Liver (tissue), 3 donors: Measurements from ENCODE around the gene CRISPLD2.

ENCODE experiments used
- FOXA1 ChIP-seq: IDR thresholded peaks from 2 replicates; pipeline ENCODE4 v1.6.1; 2016; ENCODE audit warnings: antibody characterized with exemption
- HNF4G ChIP-seq: IDR thresholded peaks from 2 replicates; pipeline ENCODE4 v1.6.1; 2016; ENCODE audit warnings: antibody characterized with exemption
- RAD21 ChIP-seq, 2 donors: IDR thresholded peaks; 2 replicates each; pipeline ENCODE4 v1.6.1; 2016; ENCODE audit warnings: antibody characterized with exemption in 2 of 2, mild to moderate bottlenecking in 2 of 2
- SP1 ChIP-seq: IDR thresholded peaks from 2 replicates; pipeline ENCODE4 v1.6.1; 2018; ENCODE audit warnings: antibody characterized with exemption, mild to moderate bottlenecking
- TAF1 ChIP-seq: conservative IDR thresholded peaks from 2 replicates; pipeline ENCODE4 v1.6.1; 2016; ENCODE audit warnings: antibody characterized with exemption, mild to moderate bottlenecking
- TF ChIP-seq, protein P1 (sequence below): fragments of 150-350 bp; IDR thresholded peaks from 2 replicates; pipeline ENCODE4 v1.5.1; 2017; ENCODE audit warnings: improper control_type of control experiment, low read depth, low read length; ENCODE audit not compliant: missing input control
- TF ChIP-seq, protein P2 (sequence below): IDR thresholded peaks from 2 replicates; pipeline ENCODE4 v1.6.1; 2016; ENCODE audit warnings: antibody characterized with exemption, mild to moderate bottlenecking
- TF ChIP-seq, protein P3 (sequence below): IDR thresholded peaks from 2 replicates; pipeline ENCODE4 v1.6.1; 2016; ENCODE audit warnings: antibody characterized with exemption
- donor health status: healthy.
- donor health status: healthy.

DNA sequence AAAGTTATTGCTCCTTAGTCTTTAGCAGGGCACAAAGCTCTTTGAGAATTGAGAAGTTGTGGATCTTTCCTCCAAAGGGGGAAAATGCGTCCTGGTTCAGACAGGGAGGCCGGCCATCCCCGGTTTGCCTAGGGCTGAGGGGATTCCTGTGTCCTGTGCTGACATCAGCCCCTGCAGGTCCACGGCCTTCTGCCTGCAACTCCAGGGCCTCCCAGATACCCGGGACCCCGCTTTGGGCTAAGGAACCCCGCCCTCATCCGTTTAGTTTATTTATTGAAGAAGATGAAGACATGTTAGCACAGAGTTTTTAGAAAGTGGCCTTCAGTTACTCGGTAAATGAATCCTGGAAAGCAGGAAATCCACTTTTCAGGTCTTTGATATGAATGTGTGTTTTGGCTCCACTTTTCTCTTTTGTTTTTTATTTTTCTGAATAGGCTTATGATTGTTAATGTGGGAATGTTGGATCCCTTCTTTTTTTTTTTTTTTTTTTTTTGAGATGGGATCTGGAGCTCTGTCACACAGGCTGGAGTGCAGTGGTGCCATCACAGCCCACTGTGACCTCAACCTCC lies 65.6 kb downstream of the CRISPLD2 start:
- TF ChIP-seq, protein P1, sequence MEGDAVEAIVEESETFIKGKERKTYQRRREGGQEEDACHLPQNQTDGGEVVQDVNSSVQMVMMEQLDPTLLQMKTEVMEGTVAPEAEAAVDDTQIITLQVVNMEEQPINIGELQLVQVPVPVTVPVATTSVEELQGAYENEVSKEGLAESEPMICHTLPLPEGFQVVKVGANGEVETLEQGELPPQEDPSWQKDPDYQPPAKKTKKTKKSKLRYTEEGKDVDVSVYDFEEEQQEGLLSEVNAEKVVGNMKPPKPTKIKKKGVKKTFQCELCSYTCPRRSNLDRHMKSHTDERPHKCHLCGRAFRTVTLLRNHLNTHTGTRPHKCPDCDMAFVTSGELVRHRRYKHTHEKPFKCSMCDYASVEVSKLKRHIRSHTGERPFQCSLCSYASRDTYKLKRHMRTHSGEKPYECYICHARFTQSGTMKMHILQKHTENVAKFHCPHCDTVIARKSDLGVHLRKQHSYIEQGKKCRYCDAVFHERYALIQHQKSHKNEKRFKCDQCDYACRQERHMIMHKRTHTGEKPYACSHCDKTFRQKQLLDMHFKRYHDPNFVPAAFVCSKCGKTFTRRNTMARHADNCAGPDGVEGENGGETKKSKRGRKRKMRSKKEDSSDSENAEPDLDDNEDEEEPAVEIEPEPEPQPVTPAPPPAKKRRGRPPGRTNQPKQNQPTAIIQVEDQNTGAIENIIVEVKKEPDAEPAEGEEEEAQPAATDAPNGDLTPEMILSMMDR = no peak
- TF ChIP-seq TAF1 (no peak), HNF4G (no peak), RAD21 (IDR thresholded peaks at IDR 0.05) (no peak), FOXA1 (no peak), SP1 (no peak)
- TF ChIP-seq, protein P2, sequence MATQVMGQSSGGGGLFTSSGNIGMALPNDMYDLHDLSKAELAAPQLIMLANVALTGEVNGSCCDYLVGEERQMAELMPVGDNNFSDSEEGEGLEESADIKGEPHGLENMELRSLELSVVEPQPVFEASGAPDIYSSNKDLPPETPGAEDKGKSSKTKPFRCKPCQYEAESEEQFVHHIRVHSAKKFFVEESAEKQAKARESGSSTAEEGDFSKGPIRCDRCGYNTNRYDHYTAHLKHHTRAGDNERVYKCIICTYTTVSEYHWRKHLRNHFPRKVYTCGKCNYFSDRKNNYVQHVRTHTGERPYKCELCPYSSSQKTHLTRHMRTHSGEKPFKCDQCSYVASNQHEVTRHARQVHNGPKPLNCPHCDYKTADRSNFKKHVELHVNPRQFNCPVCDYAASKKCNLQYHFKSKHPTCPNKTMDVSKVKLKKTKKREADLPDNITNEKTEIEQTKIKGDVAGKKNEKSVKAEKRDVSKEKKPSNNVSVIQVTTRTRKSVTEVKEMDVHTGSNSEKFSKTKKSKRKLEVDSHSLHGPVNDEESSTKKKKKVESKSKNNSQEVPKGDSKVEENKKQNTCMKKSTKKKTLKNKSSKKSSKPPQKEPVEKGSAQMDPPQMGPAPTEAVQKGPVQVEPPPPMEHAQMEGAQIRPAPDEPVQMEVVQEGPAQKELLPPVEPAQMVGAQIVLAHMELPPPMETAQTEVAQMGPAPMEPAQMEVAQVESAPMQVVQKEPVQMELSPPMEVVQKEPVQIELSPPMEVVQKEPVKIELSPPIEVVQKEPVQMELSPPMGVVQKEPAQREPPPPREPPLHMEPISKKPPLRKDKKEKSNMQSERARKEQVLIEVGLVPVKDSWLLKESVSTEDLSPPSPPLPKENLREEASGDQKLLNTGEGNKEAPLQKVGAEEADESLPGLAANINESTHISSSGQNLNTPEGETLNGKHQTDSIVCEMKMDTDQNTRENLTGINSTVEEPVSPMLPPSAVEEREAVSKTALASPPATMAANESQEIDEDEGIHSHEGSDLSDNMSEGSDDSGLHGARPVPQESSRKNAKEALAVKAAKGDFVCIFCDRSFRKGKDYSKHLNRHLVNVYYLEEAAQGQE = no peak
- TF ChIP-seq, protein P3, sequence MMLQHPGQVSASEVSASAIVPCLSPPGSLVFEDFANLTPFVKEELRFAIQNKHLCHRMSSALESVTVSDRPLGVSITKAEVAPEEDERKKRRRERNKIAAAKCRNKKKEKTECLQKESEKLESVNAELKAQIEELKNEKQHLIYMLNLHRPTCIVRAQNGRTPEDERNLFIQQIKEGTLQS = no peak
